Bronchus fibroblast of lung (primary cell): ENCODE measurements around the gene BAG3. TPM values are rescaled to one million over a fixed set of nuclear protein-coding genes. Genes with fewer than 3 reads are reported as not detected.

Source experiments
- total RNA-seq: library from RNA; depleted of rRNA; stranded (reverse); fragments of >200 nt; gene quantifications from 2 replicates; pipeline ENCODE4 v1.2.3, GENCODE V29; 2015

BAG3 gene
- total RNA-seq, result 56.0 and 57.4 TPM in 2 replicates

DNA sequence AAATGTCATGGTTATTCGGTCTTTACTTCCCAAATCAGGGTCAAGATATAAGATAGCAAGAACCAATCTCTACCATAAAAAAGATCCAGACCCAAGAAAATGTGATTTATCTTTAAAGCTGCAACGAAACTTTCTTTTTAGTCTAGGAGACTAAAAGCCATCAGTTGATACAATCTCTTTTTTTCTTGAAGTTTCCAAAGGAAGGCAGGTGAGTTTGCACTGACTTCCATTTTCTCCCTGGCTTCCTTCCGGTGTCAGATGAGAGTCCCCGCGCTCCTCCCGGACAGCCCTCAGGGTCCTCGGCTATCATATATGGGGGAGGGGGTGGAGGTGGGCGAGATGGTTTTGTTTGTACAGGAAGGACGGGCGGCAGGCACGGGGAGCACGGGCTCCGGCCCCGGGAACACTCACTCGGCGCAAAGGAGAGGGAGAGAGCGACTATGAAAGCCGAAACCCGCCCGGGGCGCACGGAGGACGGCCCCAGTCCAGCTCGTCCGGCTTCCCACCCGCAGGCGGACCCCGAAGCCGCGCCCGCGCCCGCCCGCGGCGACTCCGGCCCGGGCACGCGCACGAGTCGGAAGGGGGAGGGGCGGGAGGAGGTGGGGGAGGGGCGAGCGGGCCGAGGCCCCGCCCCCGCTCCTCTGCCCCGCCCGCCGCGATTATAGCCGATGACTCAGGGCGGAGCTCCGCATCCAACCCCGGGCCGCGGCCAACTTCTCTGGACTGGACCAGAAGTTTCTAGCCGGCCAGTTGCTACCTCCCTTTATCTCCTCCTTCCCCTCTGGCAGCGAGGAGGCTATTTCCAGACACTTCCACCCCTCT lies at the start of gene BAG3:
Gene BAG3 (plus strand): TSS at position 689 of the 822 bp plus-strand sequence. CDS start 296 bp downstream, outside the sequence.

GRCh38 chr10:119725828-119726675 lies 74.9 kb downstream of the BAG3 start, which contains the start of gene INPP5F:
TSS of gene INPP5F (plus strand) at chr10:119726050. CDS start at chr10:119726263, 213 bp downstream.

Other genes with a start within 250 kb of the BAG3 start
- 73.1 and 90.6 TPM in 2 replicates for gene RGS10, start 108.7 kb upstream of the BAG3 start, total RNA-seq
- 48.1 and 48.6 TPM in 2 replicates for gene TIAL1, start 54.4 kb upstream of the BAG3 start, total RNA-seq
- gene INPP5F, start 74.7 kb downstream of the BAG3 start, total RNA-seq, result 16.6 and 17.4 TPM in 2 replicates
- gene MCMBP, start 221.5 kb downstream of the BAG3 start, total RNA-seq, result 52.6 and 58.0 TPM in 2 replicates
- gene SEC23IP, start 241.3 kb downstream of the BAG3 start, total RNA-seq, result 23.0 and 24.7 TPM in 2 replicates